Erythroblast (primary cell): Measurements from ENCODE around the gene TAB2.
"Not testable (repeated sequence)": the region's sequence is repeated elsewhere in the genome, so short reads cannot be mapped to it uniquely, and the experiment has no call there.

ENCODE experiments used
- DNase-seq, 2 experiments: peaks; one replicate each; lab custom pipeline; 2025; lab: John Stamatoyannopoulos, UW
- GATA1 ChIP-seq: IDR thresholded peaks from 2 replicates; pipeline ENCODE4 v1.6.1; 2011; ENCODE audit warnings: low read depth, mild to moderate bottlenecking, control low read depth, low read length, moderate library complexity
- POLR2A ChIP-seq: IDR thresholded peaks from 2 replicates; pipeline ENCODE4 v1.6.1; 2011; ENCODE audit warnings: mild to moderate bottlenecking, low read length

The TAB2 gene

DNA sequence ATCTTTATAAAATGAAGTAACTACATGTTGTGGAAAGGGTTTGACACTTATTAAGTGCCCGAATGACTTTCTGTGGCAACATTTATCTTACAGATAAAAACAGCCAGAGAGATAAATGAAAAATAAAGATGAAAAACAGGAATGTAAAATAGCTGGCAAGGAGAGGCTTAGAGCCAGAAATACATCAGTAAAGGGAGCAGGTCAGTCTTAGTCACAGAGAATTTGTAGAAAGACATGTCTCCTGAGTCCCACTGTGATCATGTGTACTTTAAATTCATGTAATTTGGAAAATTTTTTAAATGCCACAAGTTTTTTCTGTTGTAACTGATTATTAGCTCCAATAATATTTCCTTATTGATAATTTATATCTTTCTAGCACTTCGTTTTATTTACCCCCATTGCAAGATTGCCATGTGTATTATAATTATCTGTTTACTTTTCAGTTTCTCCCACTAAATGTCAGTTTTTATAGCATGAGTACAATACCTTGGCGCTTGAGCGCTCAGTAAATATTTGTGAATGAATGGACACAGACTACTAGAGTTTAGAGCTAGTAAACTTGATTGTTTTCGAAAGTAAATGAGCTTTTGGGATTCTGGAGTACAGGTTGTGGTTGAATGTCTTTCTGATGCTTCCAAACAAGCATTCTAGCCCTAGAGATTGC, 15.2 kb downstream of the TAB2 start:
- DNase-seq = no peak

DNA sequence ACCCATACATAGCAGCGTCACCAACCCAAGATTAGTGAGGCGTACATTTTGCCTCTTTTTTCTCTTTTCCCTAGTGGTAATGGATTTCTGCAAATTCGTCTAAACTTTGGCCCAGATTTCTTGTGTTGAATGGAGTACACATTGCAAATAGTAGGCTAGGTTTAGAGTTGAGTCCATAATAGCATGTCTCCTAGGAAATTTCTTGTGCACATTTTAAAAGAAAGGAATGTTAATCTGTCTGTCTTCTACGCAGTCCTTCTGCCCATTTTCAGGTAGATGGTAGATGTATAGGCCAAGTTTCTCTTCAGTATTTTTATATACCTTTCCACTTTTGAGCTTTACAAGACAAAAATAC, 15.7 kb downstream of the TAB2 start:
- DNase-seq = no peak
- TF ChIP-seq GATA1 (no peak), POLR2A (no peak)

More for the DNA sequence above, 15.2 kb downstream of the TAB2 start:
- TF ChIP-seq POLR2A = no peak
- TF ChIP-seq GATA1 = no peak

DNA sequence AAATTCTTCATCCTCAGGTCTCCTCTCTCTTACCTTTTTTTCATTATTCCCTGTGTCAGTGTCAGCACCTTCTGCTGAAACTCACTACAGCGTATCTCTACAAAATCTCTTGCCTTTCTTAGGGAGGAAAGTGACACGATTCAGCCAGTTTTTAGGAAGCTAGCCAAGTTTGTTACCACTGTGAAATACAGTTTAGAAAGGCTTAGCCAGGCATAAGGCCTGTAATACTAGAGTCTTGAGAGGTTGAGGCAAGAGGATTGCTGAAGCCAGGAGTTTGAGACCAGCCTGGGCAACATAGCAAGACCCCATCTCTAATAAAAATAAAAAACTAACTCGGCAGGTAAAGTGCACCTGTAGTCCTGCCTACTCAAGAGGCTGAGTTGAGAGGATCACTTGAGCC, 16.7 kb downstream of the TAB2 start:
- DNase-seq = peak; percentile 60 to 67
- TF ChIP-seq GATA1 = no peak
- no peak for TF ChIP-seq POLR2A

DNA sequence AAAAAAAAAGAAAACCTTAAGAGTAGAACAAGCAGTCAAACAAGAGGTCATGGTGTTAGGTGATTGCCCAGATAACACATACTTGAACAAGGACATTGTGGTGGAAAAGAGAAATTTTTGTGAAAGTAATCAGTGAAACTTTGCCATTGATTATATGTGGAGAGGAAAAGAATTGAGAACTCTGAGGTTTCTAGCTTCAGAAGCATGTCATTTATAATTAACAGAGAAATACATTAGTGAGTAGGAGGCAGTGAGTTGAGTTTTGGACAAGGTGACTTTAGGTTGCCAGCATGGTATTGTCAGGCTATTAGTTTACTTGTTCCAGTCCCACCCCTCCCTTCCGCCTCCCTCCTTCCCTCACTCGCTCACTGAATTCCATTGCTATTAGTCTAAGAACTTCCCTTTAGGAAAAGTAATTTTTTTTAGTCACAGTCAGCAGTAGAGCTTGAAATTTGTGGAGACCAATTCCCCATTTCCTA, 17.2 kb downstream of the TAB2 start:
- no peak for DNase-seq
- TF ChIP-seq GATA1 = no peak
- no peak for TF ChIP-seq POLR2A

DNA sequence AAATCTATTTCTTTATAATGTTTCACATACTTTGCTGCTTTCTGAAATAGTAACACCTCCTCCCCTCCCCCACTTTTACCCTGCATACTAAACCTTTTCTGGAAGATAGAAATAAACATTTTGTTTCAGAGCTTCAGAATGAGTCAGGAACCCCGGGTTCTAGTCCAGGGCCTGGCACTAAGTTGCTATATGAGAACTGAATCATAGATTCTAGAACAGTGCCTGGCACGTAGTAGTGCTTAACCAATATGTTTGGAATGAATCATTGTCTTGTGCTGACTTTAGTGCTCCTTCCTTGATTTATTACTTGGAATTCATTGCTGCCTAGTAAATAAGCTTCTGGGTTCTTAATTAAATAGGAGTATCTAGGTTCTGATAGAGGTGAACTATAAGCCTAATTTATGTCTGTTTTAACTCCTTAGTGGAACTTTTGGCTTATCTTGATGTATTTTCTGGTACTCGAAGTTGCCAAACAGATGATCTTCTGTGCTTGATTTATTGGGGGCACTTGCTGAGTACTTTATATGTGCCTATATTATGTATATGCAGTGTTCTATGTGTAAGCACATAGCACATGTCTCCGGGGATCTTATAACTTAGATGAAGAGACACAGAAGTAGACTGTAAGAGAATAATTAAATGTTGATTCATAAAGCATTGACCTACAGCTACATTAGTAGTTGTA, 18.6 kb downstream of the TAB2 start:
- peak in 1 of 2 experiments; percentile 13 for DNase-seq
- TF ChIP-seq POLR2A (no peak), GATA1 (no peak)

DNA sequence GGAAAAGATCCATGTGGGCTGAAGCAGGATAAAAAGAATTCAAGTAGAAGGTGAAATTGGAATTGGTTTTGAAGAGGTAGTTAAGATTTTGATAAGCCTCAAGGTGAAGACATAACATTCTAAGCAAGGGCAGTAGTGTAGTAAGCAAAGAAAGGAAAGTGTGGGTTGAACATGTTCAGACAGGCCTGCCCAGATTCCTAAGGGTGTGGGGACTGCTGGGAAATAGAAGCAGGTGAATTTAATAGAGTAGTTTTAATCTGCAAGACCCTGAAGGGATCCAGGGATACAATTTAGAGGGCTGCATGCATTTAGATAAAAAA, 19.1 kb downstream of the TAB2 start:
- DNase-seq = no peak

DNA sequence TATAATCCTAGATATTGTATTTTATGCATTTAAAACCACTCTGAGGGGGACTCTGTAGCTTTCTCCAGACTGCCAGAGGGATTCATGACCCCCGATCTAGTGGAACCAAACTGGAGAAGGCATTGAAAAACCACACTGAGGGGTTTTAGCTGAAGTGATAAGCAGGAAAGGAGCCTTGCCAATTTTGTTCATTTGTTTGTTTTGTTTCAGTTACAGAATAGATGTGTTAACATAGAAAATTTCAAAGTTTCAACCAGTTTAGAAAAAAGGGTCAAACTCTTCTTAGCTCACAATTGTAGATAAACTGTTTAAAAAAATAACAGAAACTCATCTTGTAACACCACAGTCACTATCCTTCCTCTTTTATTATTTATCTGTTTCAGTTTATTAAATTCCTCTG, 19.8 kb downstream of the TAB2 start:
- DNase-seq = no peak
- no peak for TF ChIP-seq POLR2A
- no peak for TF ChIP-seq GATA1

More for the DNA sequence above, 19.1 kb downstream of the TAB2 start:
- TF ChIP-seq GATA1 = no peak

DNA sequence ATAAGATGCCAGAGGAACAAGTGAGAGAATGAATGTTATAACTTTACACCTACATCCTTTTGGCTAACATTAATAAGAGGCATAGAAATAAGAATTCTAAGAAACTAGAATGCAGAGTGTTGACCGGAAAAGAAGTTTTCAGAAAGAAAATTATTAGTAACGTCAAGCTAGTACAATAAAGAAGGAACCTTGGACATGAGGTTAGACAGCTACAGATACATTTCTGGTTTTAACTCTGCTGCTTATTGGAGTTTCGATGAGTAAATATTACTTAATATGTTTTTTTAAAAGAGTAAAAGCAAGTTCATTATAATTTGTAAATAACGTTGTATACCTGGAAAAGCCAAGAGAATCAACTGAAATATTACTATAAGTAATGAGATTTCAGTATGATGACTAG, 22.7 kb downstream of the TAB2 start:
- TF ChIP-seq POLR2A (no peak), GATA1 (no peak)
- no peak for DNase-seq

DNA sequence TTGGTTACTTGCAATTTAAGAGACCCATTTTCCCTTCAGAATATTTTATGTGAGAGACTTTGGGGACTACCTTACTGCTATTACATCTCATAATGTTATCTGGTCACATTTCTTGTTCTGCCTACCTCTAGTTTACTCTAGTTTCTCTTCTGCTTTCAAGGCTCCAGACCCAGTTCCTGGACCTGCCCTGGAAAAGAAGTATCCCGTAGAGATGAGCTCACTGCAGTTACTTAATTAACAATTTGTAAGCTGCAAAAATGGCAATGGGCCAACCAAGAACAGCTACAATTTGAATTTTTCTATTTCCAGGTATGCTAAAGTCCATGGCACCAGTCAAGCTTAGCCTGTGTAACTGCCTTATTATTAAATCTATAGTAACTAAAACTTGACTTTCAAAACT, 25.0 kb downstream of the TAB2 start:
- no peak for DNase-seq
- no peak for TF ChIP-seq POLR2A
- TF ChIP-seq GATA1 = no peak

DNA sequence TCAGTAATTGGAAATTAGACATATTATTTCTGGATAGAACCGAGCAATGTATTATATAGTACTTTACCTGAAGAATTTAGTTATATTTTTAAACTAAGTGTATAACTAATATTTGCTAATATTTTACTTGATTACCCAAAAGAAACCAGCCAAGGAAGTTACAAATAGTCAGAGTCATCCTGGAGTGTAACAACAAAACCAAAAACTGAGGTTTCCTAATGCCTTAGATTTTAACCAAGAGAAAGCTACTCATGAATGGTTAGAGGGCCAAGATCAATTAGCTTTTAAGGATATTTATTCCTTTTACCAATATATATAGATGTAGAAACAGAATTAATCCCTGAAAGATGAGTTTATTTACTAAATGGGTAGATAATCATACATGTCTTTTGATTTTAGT, 26.0 kb downstream of the TAB2 start:
- TF ChIP-seq POLR2A (no peak), GATA1 (no peak)
- DNase-seq = no peak

DNA sequence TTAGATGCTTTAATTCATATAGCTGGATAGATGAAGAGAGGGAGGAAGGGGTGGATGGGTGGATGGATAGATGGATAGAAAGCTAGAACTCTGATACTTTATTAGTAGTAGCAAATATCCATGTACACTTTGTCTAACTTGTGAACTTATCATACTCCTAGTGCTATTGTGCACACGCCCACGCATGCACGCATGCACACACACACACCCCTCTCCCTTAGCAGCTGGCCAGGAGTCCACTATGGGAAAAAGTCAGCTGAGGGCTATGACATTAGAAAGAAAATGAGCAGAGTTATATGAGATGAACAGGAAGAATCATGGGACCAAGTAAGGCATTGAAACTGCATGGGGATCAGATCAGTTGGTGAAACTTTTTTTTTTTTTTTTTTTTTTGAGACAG, 28.6 kb downstream of the TAB2 start:
- no peak for DNase-seq
- TF ChIP-seq POLR2A (no peak), GATA1 (no peak)

DNA sequence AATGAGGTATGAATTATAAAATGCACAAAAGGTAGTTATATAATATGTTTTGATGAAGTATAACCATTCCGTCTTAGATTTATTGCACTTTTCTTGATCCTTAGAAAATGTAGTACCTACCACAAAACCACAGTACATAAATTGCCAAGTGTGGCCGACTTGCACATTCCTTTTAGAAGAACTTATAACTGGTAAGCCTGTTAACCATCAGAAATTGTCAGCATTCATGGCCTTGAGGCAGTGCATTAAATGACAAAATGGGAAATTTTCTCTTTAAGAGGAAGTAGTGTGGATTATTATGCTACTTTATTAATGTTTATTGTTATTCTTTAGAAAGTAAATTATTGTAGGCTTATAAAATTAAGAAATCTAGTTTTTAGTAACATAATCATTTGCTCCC, 29.6 kb downstream of the TAB2 start:
- no peak for TF ChIP-seq POLR2A
- no peak for TF ChIP-seq GATA1
- DNase-seq = no peak

DNA sequence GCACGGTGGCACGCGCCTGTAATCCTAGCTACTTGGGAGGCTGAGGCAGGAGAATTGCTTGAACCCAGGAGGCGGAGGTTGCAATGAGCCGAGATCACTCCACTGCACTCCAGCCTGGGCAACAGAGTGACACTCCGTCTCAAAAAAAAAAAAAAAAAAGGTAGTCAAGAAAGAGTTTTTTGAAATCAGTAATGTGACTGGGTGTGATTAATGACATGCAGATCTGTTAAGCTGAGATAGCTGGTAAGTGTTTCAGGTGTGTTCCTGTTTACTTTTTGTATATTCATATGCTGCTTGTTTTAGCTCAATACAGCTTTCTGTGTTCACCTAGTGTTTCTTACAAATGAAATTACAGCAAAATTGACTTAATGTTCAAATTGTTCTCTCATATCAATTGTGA, 31.8 kb downstream of the TAB2 start:
- not testable (repeated sequence) for DNase-seq

DNA sequence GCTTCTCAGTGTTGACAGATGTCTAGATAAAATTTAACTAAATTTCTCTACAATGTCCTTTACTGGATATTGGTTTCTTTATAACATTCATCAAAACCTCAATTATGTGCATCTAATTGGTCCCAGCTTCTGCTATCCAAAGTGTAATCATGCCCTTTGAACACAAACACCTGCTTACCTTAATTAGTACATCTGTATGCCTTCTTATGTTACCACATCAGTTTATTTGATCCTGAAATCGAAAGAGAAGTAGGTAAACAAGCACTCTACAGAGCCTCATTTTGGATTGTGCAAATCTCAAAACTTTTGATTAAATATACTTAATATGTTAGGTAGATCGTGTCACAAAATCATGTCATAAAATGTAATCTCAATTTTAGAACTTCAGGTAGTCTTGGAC, 36.5 kb downstream of the TAB2 start:
- TF ChIP-seq GATA1 = no peak
- no peak for DNase-seq
